ENCODE data around the gene MORN1. TPM values are rescaled to one million over a fixed set of nuclear protein-coding genes. Genes with fewer than 3 reads are reported as not detected.

MORN1 gene
- total RNA-seq, 4 donors from 2014 or later, result 4.9 to 21.5 (median 15.9) TPM

DNA sequence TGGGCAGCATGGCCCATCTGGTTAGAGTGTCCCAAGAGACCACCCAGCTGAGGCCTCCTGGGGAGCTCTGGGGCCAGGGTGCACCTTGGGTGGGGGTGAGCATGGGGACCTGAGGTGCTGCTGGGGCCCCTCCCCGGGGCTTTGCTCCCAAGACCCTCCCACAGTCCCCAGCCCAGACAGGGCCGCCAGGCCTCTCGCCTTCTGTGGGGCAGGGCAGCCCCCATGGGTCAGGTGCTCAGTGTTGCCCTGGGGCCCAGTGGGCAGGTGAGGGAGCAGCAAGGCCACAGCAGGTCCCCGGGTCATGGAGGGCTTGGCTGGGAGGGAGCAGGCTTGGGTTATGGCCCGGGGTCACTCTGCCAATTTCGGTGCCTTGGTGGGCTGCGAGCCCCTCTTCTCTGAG lies 45.5 kb upstream of the MORN1 start:
- no peak for DNase-seq
- no peak for TF ChIP-seq POLR2A (IDR thresholded peaks at IDR 0.05)
- TF ChIP-seq, protein P1, sequence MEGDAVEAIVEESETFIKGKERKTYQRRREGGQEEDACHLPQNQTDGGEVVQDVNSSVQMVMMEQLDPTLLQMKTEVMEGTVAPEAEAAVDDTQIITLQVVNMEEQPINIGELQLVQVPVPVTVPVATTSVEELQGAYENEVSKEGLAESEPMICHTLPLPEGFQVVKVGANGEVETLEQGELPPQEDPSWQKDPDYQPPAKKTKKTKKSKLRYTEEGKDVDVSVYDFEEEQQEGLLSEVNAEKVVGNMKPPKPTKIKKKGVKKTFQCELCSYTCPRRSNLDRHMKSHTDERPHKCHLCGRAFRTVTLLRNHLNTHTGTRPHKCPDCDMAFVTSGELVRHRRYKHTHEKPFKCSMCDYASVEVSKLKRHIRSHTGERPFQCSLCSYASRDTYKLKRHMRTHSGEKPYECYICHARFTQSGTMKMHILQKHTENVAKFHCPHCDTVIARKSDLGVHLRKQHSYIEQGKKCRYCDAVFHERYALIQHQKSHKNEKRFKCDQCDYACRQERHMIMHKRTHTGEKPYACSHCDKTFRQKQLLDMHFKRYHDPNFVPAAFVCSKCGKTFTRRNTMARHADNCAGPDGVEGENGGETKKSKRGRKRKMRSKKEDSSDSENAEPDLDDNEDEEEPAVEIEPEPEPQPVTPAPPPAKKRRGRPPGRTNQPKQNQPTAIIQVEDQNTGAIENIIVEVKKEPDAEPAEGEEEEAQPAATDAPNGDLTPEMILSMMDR (IDR thresholded peaks at IDR 0.05), result no peak
- no peaks in the 10 kb centered on the region for H3K36me3 ChIP-seq
- no peak overlapping the region for H3K27ac ChIP-seq
- no peaks in the 10 kb centered on the region for H3K4me1 ChIP-seq
- no peak overlapping the region for H3K4me3 ChIP-seq
- H3K27me3 ChIP-seq, result no peaks in the 10 kb centered on the region
- H3K9me3 ChIP-seq, result no peaks in the 10 kb centered on the region

DNA sequence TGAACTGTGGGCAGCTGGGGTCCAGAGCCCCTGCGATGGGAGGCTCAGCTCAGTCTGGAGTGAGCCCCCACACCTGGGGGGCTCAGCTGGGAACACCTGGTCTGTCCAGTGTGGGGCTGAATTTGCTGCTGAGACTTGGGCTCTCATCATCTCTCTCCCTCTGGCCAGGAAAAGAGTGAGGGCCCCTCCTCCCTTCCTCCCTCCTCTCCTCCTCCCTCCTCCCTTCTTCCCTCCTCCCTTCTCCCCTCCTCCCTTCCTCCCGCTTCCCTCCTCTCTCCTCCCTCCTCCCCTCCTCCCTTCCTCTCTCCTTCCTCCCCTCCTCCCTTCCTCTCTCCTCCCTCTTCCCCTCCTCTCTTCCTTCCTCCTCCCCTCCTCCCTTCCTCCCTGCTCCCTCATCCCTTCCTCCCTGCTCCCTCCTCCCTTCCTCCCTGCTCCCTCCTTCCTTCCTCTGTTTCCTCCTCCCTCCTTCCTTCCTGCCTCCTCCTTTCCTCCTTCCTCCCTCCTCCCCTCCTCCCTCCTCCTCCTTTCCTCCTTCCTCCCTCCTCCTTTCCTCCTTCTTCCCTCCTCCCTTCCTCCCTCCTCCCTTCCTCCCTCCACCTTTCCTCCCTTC lies 44.5 kb upstream of the MORN1 start:
- TF ChIP-seq, protein P1 (IDR thresholded peaks at IDR 0.05), result no peak
- TF ChIP-seq POLR2A (IDR thresholded peaks at IDR 0.05), result no peak
- no peaks in the 10 kb centered on the region for H3K36me3 ChIP-seq
- H3K27ac ChIP-seq, result no peak overlapping the region
- H3K27me3 ChIP-seq, result no peaks in the 10 kb centered on the region
- no peak overlapping the region for H3K4me3 ChIP-seq
- no peaks in the 10 kb centered on the region for H3K9me3 ChIP-seq
- no peak for DNase-seq
- no peaks in the 10 kb centered on the region for H3K4me1 ChIP-seq

DNA sequence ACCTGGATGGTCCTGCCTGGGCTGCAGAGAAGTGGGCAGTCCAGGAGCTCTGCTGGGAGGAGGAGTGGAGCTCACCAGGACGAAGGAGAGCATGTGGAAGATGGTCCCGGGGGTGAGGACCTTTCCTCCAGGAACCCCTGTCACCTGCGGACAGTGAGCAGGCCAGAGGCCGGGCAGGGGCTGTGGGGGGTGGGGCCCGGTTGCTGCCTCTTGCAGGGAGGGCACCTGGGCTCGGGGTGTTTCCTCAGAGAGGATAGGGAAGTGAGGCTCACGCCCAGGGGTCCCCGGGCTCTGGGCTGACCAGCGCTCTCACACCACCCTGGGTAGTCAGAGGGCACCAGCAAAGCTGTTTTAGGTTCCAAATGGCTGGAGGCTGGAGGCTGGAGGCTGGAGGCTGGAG lies 43.7 kb upstream of the MORN1 start:
- no peaks in the 10 kb centered on the region for H3K27me3 ChIP-seq
- H3K27ac ChIP-seq, result no peak overlapping the region
- peaks cover 0 to 3% (median 0%) of the 10 kb centered on the region in 4 donors for H3K9me3 ChIP-seq
- DNase-seq, result no peak
- no peak overlapping the region for H3K4me3 ChIP-seq
- H3K4me1 ChIP-seq, result no peaks in the 10 kb centered on the region
- TF ChIP-seq, protein P1 (IDR thresholded peaks at IDR 0.05), result no peak
- no peak for TF ChIP-seq POLR2A (IDR thresholded peaks at IDR 0.05)
- no peaks in the 10 kb centered on the region for H3K36me3 ChIP-seq

DNA sequence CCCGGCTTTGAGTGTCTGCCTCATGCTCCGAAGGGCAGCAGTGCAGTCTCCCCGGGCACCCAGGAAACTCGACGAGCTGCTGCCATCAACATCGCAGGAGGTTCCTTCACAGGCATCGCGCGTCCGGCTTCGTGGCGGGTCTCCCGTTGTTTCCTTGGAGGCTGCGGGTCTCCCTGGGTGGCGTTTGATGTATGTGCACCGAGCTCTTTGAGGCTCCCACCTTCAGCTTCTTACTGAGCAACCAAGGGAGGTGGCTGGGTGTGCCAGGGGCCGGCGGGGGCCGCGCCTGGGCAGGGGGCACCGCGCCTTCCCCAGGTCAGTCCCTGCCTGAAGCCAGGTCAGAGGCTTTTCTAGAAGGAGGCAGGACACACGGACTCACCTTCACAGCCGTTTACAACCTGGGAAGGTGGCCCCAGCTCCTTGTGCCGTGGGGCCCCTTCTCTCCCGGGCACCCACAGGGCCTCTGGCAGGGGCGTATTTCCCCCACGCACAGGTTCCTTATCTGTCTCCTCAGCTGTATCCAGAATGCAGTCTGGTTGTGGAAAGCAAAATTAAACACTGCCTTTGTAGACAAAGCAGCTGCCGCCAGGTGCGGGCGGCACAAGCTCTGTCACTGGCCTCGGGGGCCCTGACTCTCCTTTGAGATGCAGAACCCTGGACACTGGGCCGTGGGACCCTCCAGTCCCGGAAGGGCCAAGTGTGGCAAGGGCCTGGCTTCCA lies 42.7 kb upstream of the MORN1 start:
- no peaks in the 10 kb centered on the region for H3K36me3 ChIP-seq
- TF ChIP-seq, protein P1 (IDR thresholded peaks at IDR 0.05), result no peak
- no peak for TF ChIP-seq POLR2A (IDR thresholded peaks at IDR 0.05)
- H3K27ac ChIP-seq, result no peak overlapping the region
- H3K4me3 ChIP-seq, result no peak overlapping the region
- no peaks in the 10 kb centered on the region for H3K4me1 ChIP-seq
- H3K27me3 ChIP-seq, result no peaks in the 10 kb centered on the region
- DNase-seq, result no peak
- peaks cover 0 to 10% (median 0%) of the 10 kb centered on the region in 4 donors for H3K9me3 ChIP-seq

DNA sequence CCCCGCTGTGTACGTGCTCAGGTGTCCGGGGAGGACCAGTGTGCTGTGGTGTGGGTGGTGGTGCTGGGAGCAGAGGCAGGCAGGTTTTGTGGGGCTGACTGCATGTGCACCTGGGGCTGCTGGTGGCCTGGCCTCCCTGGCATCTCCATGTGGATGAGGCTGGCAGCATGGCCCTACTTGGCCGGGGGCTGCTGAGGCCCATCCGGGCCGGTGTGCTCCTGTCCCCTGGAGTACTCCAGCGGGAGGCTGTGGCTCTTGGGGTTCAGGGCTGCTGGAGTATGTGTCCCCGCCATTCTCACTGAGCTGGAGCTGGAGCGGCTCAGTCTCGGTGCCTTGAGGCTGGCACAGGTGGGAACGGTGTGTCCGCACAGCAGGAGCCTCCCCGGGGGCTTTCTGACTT lies 41.8 kb upstream of the MORN1 start:
- no peak for TF ChIP-seq POLR2A (IDR thresholded peaks at IDR 0.05)
- TF ChIP-seq, protein P1 (IDR thresholded peaks at IDR 0.05), result no peak
- no peaks in the 10 kb centered on the region for H3K4me1 ChIP-seq
- H3K27me3 ChIP-seq, result no peaks in the 10 kb centered on the region
- no peaks in the 10 kb centered on the region for H3K36me3 ChIP-seq
- no peak for DNase-seq
- H3K9me3 ChIP-seq, result peaks cover 0 to 10% (median 0%) of the 10 kb centered on the region in 4 donors
- H3K4me3 ChIP-seq, result no peak overlapping the region
- no peak overlapping the region for H3K27ac ChIP-seq
